Hypothalamus (tissue), 51 donors: ENCODE data around the gene GRAMD4.

Experiments used
- DNase-seq, 51 donors: peaks; one replicate each; lab custom pipeline; 2025; lab: John Stamatoyannopoulos, UW

Gene GRAMD4

DNA sequence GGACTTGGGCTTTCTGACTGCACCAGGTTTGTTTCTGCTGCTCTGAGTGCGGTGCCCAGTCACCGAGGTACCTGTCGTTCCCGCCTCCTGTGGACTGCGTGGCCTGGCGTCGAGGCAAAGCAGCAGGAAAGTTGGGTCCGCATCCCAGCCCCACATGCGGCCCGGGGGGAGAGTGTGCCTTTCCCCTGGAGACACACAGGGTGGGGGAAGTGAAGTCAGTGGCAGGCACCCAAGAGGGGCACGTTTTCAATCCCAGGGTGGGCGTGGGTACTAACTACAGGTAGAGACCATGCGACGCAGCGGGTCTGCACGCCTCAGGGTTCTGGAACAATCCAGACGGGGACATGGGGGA, 25.3 kb upstream of the GRAMD4 start:
- DNase-seq, result no peak

GRCh38 chr22:46595545-46595944, 24.6 kb upstream of the GRAMD4 start:
- no peak for DNase-seq

GRCh38 chr22:46596032-46596441, 24.1 kb upstream of the GRAMD4 start:
- DNase-seq, result peak in 1 of 51 donors; percentile 37

DNA sequence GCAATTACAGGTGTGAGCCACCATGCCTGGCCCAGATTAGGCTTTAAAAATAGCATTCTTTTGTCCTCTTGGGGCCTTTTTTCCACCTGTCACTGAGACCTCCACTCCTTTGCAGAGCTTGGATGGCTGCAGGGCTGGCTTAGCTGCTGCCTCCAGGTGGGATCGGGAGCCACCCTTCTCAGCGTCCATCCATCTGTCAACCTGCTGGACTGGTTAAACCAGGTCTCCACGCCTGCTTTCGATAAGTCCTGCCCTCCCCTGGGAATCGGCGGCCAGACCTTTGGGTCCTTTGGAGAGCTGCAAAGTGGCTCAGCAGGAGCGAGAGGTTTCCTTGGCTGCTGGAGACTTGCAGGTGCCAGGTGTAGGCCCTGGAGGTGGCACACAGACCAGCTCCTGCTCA, 23.4 kb upstream of the GRAMD4 start:
- DNase-seq, result no peak

DNA sequence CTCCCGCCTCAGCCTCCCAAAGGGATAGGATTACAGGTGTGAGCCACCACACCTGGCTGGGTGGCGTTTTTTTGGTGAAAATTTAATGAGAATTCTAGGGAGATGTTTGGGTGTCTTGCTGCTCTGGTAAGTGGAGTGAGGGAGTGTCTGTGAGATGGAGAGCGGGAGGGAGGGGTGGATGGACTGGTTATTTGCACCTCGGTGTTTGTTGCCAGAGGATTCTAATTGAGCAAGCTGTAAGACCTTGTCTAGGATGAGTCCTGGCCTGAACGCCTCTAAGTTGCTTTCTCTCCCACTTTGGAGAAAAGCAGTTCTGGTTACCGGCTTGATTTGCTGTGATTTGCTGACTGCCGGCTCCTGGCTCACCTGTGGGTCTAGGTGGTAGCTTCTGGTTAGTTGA, 22.0 kb upstream of the GRAMD4 start:
- no peak for DNase-seq

GRCh38 chr22:46598737-46599424, 21.3 kb upstream of the GRAMD4 start:
- peak in 2 of 51 donors; percentile 19 to 40 for DNase-seq

DNA sequence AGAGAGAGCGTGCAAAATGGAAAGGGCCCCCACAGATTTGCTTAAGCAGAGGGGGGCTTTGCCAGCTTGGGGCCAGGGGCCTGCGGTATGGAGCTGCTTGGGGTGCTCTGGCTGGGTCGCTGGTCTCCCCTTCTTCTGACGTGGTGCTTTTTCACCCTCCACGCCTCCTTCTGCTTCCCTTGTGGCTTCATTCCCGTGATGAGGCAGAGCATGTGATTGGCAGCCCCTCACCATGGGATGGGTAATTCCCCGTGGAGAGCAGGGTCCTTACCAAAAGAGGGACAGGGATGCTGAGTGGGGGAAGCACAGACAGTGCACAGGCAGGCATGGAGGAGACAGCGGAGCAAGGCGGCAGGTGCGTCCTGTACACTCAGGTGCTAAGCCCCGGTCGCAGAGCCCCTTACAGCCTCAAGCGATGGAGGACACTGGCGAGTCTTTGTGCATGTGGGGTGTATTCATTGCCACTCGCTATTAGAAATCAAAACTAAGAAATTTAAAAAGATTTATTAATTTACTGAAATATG, 19.9 kb upstream of the GRAMD4 start:
- no peak for DNase-seq

GRCh38 chr22:46602025-46602424, 18.2 kb upstream of the GRAMD4 start:
- peak in 2 of 51 donors; percentile 21 to 39 for DNase-seq

DNA sequence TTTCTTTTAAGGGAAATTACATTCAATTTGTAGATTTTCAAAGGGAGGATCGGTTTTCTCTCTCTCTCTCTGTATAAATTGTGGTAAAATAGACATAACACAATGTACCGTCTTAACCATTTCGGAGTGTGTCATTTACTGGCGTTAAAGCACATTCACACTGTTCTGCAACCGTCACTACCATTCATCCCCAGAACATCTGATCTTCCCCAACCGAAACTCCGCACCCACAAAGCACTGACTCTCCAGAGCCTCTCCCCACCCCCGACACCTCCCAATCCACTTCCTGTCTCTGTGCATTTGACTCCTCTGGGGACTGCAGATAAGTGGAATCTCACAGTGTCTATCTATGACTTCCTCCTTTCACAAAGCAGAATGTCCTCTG, 15.9 kb upstream of the GRAMD4 start:
- DNase-seq, result peak in 9 of 51 donors; percentile 14 to 55 (median 33)

GRCh38 chr22:46605117-46605516, 15.1 kb upstream of the GRAMD4 start:
- no peak for DNase-seq

DNA sequence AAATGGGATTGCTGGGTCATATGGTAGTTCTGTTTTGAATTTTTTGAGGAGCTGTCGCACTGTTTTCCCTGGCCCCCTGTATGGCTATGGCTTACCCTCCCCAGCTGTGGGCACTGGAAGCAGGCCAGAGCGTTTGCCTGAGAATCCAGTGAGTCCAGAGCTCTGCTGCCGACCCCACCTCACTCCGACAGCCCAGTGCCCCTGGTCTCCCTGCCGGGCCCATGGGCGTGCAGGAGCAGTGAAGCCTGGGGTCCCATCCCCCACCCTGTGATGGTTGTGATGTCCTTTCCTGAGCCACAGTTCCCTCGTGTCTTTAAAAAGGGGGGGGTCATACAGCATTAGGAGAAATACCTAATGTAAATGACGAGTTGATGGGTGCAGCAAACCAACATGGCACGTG, 13.3 kb upstream of the GRAMD4 start:
- DNase-seq, result no peak

DNA sequence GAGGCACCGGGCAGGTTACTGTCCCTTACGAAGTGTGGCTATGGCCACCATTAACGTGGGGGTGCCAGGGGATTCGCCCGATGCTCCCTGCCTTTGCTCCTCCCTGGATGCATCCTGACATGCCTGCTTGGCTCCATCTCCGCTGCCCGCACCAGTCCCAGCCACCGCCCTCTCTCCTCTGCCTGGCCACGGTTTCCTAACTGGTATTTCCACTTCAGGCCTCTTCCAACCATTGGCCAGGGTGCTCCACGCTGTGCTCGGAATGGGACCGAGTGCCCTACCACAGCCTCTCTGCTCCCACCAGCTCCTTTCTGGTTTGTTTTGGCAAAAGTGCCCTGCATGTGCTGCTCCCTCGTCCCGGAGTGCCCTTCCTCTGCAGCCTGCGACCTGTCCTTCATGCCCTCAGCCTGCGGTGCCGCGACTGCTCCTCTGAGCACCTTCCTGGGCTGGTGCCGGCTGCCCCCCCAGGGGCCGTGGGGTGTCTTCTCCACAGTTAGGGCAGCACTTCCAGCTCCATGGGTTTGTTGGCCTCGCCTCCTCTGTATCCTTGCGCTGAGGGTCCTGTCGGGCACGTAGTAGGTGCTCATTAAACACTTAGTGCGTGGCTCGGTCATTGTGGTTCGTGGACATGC, 12.6 kb upstream of the GRAMD4 start:
- no peak for DNase-seq

- peak in 1 of 51 donors; percentile 50 for DNase-seq
Observed at GRCh38 chr22:46609175-46609690, 11.0 kb upstream of the GRAMD4 start.

GRCh38 chr22:46609724-46610201, 10.4 kb upstream of the GRAMD4 start:
- DNase-seq, result no peak

DNA sequence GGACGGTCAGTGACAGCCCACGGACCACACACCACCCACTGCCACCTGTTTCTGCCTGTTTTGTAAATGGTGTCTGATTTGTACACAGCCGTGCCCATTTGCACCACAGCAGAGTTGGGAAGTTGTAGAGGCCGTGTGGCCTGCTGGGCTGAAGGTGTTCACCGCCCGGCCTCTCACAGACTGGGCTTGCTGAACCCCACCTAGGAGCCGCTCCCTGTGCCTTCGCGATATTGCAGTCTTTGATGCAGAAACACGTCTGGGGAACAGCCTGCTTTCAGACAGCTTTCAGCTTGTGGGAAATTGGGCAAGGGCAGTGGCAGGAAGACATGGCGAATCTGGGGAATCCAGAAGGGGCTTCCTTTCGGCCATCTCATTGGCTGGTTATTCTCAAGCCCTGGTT, 9.8 kb upstream of the GRAMD4 start:
- DNase-seq, result no peak

GRCh38 chr22:46611189-46611588, 9.0 kb upstream of the GRAMD4 start:
- no peak for DNase-seq

DNA sequence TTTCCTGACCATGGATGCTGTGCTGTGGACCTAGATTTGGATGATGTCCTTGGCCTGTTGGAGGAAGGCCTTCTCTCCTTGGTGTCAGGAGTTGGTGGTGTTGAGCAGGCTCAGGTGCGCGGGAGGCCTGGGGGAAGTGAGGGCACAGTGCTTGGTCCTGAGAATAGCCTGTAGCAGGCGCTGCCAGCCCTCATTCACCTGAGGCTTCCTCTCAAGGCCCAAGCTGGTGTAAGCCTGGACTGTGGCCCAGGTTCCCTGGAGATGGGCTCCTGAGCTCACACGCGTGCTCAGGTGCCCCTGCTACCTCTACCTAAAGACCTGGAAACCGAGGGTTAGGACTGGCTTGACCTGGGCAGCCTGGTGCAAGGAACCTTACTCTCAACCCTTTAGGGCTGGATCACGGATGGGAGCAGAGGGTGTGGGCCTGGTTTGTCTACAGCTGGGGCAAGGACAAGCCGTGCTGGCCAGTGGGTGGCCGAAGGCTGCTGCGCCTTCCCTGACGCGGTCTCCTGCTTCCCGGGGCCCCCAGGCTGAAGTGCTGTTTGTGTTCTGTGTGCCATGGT, 7.8 kb upstream of the GRAMD4 start:
- no peak for DNase-seq

GRCh38 chr22:46612904-46613605, 7.1 kb upstream of the GRAMD4 start:
- DNase-seq, result no peak

DNA sequence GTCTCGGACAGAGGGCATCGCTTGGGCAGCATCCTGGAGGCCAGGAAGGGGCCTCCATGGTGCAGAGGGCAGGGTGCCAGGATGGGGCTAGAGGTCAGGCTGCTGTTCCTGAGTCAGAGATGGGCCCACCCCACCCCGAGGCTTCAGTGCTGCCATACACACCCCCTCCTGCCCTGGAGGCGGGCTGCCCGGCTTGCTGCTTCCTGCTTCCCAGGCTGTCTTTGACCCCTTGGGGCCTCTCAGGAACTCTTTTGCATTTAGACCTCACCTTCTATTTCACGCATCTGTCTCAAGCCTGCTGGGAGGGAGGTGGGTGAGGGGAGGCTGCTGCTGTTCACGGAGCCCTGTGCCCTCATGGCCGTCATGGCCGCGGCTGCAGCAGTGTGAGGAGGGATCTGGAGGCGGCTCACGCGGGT, 6.6 kb upstream of the GRAMD4 start:
- DNase-seq, result no peak

DNA sequence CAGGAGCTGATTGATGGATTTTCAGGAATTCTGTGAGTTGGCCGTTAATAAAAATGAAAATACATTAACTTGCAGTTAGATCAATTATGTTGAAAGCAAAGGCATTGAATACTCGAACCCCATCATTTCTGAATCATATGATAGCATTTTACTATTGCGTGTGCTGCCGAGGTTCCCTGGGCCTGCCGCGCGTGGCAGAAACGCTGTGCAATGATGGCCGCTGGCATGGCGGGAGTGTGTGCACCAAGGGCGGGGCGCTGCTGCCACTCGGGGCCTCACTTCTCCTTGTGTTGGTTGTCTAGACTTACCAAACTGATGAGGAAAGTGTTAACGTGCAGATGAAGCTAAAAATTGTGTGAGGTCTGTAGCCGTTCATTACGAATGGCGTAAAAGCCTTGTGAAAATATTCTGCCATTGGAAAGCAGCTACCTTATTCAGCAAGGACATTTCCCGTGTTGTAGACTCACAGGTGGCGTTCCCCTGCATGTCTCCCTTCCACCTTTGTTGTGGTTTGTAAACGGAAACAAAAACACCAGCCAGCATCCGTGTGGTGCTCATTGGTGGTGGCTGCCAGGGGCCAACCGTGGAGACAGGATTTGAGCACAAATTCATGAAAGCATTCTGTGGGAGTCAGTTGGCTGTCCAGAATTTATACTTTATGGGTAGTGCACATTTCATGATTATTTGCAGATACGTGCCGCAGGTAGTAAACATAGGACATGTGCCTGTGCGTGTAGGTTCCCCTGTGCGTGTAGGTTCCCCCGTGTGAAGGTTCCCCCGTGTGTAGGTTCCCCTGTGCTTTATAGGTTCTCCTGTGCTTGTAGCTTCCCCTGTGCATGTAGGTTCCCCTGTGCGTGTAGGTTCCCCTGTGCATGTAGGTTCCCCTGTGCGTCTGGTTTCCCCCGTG, 5.9 kb upstream of the GRAMD4 start:
- no peak for DNase-seq
